SW480 (cell line): Measurements from ENCODE around the gene WFS1.

Experiments
- DNase-seq: peaks from one replicate; pipeline ENCODE4 v3.0.0-alpha.2; 2016; ENCODE audit warnings: low spot score

The WFS1 gene

DNA sequence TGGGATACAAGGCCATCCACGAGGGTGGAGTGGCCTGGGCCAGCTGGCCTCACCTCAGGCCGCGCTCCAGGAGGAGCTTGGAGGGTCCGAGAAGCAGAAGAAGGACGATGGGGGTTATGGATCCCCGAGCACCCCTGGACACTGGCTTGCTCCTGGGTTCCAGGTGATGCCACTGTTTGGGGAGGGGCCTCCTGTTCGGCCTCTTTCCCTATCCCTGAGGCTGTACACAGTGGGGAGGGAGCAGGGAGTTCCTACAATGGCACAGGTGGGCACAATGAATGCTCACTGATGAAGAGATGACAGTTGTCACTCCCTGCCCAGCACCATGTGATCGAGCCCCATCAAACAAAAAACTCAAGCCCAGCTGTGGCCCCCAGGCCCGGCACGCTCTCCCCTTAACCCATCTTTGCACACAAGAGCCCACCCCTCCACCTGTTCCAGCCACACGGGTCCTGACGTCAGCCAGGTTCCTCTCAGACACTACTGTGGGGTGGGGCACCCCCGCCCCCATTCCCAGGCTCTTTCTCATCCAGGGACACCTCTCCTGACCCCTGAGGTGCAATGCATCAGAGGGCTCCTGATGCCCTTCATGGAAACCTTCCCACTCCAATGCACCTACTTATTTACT lies 70.3 kb downstream of the WFS1 start:
- no peak for DNase-seq

DNA sequence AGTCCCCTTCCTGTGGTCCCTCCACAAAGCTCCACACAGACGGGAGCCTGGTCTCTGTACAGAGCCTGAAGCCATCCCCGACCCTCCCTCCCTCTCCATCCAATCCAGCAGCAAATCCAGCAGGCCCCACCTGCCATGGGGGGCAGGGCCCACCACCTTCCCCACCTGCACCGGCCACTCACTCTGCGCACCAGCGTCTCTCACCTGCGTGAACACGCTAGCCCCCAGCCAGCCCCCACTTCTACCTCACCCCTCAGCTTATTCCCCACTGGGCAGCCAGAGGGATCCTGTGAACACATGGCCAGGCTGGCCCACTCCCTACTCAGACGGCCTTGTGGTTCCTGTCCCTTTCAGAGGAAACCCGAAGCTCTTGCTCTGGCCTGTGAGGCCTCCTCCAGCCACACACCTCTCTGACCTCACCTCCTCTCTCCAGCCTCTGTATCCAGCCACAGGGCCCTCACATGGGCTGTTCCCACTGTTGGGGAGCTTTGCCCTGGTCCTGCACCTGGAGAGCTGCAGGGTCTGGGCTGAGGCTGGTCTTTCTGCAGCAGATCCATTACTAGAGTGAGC lies 70.9 kb downstream of the WFS1 start:
- DNase-seq = no peak

DNA sequence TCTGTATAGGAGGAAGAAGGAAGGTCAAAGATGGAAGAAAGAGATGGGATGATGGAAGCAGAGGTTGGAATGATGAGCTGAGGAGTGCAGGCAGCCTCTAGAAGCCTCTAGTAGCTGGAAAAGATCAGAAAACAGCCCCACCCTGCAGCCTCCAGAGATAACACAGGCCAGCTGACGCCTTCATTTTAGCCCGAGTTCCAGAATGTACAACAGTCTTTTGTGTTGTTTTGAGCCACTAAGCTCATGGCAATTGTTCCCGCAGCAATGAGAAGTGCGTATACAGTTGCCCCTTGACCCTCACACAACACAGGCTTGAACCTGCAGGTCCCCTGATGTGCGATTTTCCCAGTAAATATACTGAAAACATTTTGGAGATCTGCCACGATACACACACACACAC lies 72.0 kb downstream of the WFS1 start:
- no peak for DNase-seq

DNA sequence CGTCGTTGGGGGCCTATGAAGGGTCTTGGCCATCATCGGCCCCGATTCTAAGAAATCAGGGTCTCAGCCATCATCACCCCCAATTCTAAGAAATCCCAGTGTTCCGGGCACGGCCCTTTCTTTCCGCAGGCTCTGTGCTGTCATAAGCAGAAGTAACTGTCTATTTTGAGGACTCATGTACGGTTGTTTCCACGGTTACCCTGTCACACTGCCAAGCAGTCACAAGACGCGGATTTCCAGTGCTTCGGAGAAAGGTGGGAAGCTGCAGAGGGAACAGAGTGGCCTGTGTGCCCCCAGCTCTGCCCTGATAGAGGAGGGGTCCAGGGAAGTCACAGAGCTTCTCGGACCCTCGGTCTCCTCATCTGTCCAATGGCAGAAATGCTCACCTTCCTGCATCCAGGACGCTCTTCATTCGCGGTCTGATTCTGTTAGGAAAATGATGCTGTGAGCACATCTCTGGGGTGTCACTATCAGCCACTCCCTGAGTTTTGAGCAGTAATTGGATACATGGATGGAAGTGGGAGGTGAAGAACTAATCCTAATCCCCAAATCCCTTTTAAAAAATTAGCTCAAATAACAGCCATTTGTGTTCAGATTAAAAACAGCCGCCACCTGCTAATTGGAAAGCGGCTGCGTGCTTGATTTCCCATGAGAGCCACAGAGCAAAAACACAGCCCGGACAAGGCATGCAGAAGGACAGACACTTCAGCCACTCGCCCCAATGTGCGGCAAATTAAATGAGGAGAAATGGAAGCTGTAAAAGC lies 73.1 kb downstream of the WFS1 start:
- no peak for DNase-seq

DNA sequence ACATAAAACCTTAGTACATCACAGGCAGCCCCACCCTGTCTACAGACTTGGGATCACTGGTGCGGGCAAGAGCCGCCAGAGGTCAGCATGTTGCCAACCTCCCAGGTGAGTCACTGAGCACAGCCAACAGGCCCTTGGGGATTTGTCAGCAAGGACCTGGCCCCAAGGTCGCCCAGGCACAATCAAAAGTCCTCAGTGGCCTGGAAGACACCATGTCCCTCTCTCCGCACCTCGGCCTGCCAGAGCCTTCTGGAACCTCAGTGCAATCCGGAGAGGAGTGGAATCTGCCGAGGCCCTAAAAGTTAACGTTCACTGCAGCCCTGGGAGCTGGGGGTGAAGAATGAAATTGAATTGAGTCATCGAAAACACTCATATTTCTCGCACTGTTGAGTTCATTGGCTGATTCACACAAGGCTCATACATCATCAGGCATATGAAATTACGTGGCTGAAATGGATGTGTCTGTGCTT lies 74.3 kb downstream of the WFS1 start:
- DNase-seq = peak; percentile 79

DNA sequence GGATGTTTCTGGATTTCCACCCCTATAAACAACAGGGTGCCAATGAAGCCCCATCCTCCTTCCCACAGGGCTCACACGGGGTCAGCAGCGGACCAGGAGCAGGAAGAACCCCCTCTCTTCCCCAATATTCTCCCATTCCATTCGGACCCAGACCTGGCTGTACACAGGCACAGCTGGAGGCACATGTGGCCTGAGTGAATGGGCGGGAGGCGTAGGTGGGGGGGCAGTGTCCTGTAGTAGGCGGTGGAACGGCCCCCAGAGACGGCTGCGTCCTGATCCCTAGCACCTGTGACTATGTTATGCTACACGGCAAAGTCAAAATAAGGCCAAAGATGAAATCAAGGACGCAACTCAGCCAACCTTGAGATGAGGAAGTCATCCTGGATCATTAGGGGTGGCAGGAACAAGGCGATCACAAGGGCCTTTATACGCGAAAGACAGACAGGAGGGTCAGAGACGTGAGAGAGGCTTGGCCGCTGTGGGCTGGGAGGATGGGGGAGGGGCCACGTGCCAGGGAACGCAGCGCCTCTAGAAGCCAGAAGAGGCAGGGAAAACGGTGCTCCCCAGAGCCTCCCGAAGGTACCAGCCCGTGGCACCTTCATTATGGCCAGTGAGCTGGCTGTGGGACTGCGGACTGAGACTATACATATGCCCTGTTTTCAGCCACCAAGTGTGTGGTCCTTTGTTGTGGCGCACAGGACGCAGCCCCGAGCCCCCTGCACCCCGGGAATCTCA lies 75.6 kb downstream of the WFS1 start:
- no peak for DNase-seq

DNA sequence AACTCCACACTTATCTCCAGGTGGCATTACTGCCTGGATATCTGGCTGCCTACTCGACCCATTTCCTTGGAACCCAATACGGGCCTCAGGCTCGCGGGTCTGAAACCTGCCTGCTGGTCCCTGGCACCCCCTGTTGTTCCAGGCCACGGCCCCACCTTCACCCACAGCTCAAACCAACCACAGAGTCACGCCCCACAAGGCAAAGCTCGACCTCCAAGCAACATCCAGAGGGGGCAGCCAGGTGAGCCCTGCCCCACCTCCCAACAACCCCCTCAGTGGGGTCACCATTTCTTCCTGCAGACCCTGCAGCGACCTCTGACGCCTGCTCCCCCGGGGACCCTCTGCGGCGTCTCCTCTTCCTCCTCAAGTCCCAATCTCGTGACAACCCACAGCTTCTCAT lies 76.2 kb downstream of the WFS1 start:
- DNase-seq = no peak

DNA sequence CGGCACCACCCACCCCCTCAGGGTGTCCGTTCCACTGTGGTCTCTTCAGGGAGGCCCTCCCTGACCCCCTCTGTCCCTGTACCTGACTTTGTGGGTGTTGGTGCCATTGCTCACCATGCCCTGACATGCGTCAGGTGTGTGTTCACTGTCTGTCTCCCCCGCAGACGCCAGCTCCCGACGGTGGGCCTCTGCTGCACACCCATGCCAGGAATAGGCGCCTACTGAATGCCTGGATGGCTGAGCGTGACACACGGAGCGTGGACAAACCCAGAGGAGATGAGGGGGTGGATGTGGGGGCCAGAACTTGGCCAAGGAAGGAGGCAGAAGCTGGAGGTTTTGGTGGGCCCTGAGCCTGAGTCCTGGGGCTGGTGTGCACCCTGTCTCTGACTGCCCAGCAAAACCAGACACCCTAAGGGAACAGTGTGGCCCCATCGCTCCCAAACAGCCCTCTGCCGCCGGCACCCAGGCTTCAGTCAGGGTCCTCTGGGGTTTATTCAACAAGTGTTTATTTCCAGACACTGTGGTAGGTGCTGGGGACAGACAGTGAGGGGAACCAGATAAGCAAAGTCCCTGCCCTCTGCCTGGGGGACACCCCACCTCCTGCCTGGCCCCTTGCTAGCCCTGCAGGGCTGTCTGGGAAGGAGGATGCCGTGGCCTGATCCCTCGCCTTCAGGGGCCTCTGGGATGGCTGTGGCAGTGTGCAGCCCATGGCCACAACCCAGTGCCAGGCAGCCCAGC lies 76.9 kb downstream of the WFS1 start:
- DNase-seq = no peak

DNA sequence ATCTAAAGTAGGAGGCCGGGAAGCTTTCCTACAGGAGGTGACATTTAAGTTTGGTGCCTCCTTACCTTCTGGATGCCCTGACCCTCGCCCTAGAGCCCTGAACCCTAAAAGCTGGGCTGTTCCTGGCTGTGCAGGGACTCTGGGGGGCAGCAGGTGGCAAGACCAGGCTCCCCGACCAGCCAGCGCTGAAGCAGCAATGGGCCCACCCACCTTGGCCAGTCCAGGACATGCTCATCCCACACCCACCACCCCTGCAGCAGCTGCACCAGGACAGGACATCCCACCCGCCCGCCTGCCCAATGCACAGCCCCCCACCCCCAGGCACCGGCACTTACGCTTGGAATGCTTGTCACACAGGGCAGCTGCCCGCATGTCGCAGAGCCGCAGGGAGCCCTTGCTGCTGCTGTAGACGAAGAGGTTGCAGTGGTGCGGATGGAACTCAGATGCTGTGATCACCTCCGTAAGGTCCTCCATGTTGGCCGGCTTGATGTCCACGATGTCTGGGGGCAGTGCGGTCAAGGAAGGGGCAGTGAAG lies 77.9 kb downstream of the WFS1 start:
- no peak for DNase-seq

DNA sequence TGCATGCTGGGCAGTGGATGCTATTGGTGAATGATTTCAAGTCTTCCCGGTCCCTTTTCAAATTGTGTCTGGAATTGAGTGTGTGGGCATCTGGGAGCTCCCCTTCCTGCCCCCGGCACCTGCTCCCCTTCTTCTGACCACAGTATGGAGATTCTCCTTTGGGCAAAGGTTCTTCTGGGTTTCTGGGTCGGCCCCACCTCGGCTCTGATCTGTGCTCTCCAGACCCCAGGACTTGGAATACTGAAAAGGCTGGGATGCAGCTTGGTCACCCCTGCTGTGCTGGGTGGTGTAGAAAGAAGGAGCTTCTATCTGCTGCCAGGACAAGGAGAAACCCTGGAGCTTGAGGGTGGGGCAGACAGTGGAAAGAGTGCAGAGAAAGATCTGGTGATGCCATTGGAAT lies 78.8 kb downstream of the WFS1 start:
- no peak for DNase-seq

DNA sequence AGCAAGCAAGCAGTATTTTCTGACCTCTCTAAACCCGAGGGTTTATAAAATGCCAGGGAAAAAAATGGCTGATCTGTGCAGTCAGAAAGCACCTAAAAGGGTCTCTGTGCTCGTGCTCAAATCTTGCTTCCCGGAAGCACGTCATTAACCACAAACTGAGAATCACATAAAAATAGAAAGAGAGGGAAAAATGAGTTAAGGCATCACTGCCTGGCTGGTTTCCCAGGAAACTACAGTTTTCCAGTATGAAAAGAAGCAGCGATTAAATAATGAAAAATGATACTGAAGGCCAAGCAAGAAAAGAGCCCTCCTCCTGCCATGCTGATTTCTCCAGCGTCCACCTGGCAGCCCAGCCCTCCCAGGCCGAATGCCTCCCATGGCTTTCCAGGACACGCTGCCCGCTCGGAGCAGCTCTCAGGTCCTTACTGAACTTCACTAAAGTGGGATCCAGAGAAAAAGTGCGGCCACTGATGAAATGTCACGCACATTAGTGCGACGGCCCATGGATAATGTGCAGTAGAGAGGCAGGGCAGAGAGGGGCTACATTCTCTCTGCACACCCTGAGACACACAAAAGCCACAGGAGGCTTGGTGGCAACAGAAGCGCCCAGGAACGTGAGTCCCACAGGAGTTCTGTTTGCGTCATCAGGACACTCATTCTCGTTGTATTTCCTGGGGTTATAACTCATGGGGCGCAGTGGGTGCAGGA lies 80.4 kb downstream of the WFS1 start:
- no peak for DNase-seq

DNA sequence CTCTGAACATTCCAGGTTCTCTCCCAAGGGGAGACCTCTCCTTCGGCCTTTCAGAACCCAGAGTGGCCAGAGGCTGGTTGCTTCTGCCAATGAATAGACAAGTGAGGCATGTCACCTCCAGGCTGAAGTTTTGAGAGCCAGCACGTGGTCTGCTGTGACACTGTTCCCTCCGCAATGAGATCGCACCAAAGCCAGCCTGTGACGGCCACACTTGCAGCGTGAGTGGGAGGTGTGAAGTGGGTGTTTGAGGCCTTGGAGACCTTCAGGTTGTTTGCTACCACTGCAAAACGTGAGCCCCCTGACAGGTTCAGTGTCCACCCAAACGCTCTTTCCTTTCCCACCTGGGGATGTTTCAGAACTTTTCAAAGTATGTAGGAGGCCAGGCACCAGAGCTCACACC lies 81.0 kb downstream of the WFS1 start:
- DNase-seq = no peak

DNA sequence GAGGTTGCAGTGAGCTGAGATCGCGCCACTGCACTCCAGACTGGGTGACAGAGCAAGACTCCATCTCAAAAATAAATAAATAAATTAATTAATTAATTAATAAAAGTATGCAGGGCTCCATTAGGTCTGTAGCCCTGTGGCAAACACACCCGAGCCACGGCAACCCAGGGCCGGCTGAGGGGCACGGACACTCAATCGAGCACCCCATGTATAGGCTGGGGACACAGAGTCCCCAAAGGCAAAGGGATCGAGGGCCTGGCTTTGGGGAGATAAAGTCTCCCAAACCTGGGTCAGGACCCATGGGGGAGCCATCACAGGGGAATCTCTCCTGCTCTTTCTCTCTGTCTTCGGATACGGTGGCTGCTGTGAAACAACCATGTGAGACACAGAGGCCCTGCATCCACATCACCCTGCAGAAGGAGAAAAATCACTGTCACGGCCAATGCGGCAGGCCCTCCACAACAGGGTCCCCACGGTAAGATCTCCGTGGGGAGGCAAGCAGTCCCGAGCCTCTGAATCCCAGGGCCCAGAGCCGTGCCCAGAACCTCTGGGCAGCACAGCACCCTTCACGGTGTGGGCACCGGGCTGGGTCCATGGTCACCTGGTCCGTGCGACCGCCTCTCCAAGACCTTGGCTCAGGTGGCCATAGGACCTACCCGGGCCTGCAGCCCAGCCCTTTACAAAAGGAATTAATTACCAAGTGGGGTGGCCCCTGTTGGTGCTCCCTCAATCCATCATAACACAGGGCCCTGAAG lies 81.8 kb downstream of the WFS1 start:
- DNase-seq = no peak

DNA sequence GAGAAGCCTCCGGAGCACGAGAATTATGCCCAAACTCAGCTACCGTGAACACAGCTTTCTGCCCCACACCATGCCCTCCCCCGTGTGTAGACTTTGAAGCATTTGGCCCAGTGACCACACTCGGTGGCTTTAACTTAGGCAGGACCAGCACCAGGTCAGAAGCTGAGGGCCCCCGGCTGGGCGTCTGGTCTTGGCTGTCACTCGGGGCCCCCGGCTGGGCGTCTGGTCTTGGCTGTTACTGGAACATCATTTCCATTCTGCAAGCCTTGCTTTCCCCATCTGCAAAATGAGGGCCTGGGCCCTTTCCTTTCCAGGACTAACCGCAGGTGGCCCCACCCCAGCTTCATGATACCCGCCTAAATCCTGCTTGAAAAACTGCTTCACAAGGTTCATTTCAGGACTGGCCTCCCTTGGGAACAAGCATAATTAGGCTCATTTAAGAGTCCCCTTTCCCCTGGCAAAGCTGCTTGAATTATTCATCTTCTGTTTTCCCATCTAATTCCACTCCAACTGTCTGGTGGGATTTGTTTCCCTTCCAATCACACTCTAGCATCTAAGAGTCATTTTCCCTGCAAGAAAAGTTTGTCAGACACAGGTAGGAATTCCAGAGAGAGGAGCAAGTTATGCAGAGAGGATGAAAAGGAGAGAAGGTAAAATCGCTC lies 82.5 kb downstream of the WFS1 start:
- DNase-seq = no peak
